ENCODE data around the gene MSN.

- TF ChIP-seq CTCF (IDR thresholded peaks at IDR 0.05), result no peak
- no peak for TF ChIP-seq POLR2A (IDR thresholded peaks at IDR 0.05)
Measured at GRCh38 chrX:65695849-65696449, 28.5 kb downstream of the MSN start.
